Astrocyte (in vitro differentiated cells and primary cell): Measurements from ENCODE around the gene ASF1B.

ENCODE experiments used
- CTCF ChIP-seq: IDR thresholded peaks from 2 replicates; pipeline ENCODE4 v1.5.1; 2011; ENCODE audit warnings: low read depth, mild to moderate bottlenecking, inconsistent platforms, low read length, moderate library complexity; ENCODE audit not compliant: insufficient read depth
- EZH2 ChIP-seq: IDR thresholded peaks from 2 replicates; pipeline ENCODE4 v1.6.1; 2012; ENCODE audit warnings: mild to moderate bottlenecking, low read length, inconsistent platforms; ENCODE audit not compliant: insufficient read depth

GRCh38 chr19:14182476-14182875, 46.1 kb upstream of the ASF1B start:
- no peak for TF ChIP-seq EZH2
- TF ChIP-seq CTCF, result no peak
